GM12873 (cell line): ENCODE measurements around the gene TBRG4.

Experiments
- CTCF ChIP-seq: IDR thresholded peaks from 2 replicates; pipeline ENCODE4 v1.5.1; 2012; ENCODE audit warnings: low read depth, mild to moderate bottlenecking, moderate library complexity, low read length, control low read depth; ENCODE audit not compliant: insufficient read depth; ENCODE audit errors: missing control alignments

The TBRG4 gene

GRCh38 chr7:45112648-45113047 lies 1.2 kb upstream of the TBRG4 start:
- TF ChIP-seq CTCF, result no peak

- TF ChIP-seq CTCF, result no peak
Measured at GRCh38 chr7:45108863-45109262, 2.6 kb downstream of the TBRG4 start.

- TF ChIP-seq CTCF, result no peak
Measured at GRCh38 chr7:45107356-45107755, 4.1 kb downstream of the TBRG4 start.

GRCh38 chr7:45106820-45107219 lies 4.7 kb downstream of the TBRG4 start:
- no peak for TF ChIP-seq CTCF

- TF ChIP-seq CTCF, result no peak
Measured at GRCh38 chr7:45105588-45106188, 5.8 kb downstream of the TBRG4 start.

- TF ChIP-seq CTCF, result no peak
Measured at GRCh38 chr7:45104844-45105587, 6.5 kb downstream of the TBRG4 start.

- TF ChIP-seq CTCF, result no peak
Measured at GRCh38 chr7:45103958-45104843, 7.3 kb downstream of the TBRG4 start.
